ENCODE measurements around the gene NEMP2.
"Not testable (repeated sequence)": the region's sequence is repeated elsewhere in the genome, so short reads cannot be mapped to it uniquely, and the experiment has no call there.

Gene NEMP2

DNA sequence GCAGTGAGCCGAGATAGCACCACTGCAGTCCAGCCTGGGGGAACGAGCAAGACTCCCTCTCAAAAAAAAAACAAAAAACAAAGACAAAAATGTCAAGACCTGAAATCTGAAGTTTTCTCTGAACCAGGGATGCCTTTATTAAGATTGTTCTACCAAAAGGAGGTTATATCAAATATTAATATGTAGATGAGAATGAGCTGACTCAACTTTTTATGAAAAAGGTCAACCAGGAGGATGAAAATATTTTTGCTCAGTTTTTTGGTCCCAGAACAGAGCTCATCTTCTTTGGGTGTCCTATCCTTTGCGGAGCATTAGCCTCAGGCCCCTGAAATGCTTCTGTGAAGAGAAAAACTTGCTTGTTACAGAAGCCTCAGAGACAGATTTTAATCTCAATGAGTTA, 44.0 kb downstream of the NEMP2 start:
- DNase-seq (ENCODE audit: low spot score), result no peak

DNA sequence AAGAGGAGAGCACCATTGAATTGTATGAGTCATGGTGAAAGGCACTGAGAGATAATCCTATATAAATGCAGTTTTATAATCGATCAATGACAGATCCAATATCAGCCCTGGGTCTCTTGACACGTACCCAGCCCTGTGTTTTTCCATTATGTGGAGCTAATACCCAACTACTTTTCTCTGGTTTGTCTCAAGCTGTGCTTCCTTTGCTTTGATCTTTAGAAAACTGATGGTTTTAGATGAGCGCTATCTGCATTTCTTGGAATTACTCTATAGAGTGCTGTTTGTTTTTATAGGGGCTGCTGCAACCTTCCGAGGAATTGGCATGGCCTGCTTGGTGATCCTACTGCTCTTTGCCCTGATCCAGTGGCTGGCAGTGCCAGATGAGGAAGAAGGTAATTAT, 45.0 kb downstream of the NEMP2 start:
- no peak for DNase-seq (ENCODE audit: low spot score)

DNA sequence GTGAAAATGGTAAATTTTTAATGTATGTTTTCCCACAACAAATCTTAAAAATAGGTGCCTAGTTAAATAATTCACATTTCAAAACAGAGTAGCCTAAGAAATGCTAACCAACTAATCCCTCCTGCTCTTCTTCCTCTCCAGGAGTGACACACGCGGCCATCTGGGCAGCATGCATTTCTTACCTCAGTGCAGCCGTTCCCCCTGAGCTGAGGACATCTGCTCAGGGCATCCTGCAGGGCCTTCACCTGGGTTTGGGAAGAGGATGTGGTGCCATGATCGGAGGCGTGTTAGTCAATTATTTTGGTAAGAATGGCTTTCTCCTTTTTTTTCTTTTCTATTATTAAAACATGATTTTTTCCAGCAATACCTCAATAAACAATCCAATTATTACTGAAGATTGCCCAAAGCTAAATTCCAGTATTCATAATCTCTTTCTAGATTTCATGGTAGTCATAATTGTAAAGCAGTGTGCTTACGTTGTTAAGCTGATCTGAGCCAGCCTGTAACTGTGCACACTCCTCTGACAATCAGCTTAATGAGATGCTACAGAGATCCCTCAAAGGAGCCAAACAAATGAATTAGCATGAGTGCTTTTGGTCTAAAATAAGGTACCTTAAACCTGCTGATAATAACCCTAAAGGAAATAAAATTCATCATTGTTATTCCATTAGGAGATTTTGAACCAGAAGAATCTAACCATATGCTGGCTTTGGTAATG, 45.8 kb downstream of the NEMP2 start:
- peak; percentile 81 for DNase-seq (ENCODE audit: low spot score)

DNA sequence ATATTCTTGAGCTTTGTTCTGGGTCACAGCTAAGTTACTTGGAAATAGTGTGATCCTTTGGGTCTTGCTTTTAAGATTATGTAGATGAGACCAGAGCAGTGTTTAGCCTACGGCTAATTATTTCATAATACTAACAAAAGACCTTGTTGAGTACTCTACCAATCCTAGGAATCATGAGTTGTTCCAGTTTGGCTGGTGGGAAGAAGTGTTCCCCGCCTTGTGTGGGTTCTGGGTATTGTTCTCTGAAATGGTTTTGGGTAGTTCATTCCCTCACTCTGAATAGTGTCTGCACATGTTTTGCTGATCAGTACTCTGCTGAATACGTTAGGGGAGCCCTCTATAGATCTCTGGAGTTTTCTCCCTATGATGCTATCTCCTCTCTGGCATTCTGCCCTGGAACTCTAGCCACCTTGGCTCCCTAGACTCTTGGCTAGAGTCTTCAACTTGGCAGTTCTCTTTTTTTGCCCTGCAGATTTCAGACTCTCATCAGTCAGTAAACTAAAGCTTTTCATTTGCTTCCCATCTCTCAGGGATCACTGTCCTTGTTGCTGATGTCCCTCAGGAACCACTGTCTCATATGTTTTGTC, 48.4 kb downstream of the NEMP2 start:
- peak; percentile 85 for DNase-seq (ENCODE audit: low spot score)

DNA sequence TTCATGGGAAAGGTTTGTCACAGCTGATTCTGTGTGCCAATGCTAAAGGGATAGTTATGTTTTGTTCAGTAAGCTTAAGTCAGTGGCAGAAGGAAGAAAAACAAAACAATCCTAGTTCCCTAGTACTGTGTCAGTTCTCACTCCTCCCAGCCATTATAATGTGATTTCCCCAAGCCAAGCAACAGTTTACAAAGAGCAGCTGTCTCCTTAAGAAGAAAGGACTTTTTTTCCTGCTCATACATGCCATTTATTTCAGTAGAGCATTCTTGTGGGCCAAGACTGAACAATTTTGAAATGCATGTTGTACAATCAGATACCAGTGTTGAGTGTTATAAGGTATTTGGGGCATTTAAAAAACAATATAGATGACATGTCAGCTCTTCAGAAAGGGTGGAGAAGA, 52.1 kb downstream of the NEMP2 start:
- no peak for DNase-seq (ENCODE audit: low spot score)

DNA sequence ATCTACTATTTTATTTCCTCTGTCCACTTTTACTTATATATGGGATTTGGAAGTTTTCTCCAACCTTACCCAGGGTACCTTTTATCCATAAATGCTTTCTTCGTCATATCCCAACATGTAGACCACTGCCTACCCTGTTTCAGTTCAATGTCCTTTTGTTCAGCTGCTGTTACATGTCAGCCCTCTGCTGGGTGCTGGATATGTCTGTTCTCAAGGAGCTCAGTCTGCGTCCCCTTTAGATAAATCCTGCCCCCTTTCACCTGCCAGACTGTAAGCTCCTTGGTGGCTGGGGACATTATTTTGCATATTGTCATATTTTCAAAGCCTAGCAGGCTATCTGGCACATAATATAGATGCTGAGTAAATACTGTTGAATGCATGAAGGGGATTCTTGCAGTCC, 53.2 kb downstream of the NEMP2 start:
- peak; percentile 50 for DNase-seq (ENCODE audit: low spot score)

DNA sequence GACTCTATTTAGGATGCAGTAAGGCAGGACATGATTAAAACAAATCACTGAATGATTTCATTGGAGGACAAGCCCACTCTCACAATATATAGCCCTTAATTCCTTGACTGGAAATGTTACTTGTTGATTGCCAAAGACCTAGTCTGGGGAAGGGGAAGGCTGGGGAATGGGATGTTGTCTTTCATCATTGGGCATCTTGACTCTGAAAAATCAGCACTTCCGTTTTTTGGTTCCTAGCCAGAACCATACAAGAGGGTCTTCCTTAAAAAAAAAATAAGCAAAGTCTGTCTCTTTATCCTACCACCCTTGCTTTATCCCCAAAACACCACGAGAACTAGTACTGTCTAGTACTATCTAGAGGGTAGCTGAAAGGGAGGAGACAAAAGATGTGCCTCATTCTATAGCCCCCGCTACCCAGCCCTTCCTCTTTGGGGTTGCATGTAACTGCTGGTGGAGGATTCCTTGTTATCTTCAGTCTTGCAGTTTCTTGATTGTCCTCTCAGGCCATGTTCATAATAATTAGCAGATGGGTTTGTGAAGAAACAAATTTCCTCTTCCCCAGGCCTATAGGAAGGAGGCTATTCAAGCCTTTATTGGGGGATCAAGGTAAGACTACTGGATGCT, 55.8 kb downstream of the NEMP2 start:
- peak; percentile 14 for DNase-seq (ENCODE audit: low spot score)

DNA sequence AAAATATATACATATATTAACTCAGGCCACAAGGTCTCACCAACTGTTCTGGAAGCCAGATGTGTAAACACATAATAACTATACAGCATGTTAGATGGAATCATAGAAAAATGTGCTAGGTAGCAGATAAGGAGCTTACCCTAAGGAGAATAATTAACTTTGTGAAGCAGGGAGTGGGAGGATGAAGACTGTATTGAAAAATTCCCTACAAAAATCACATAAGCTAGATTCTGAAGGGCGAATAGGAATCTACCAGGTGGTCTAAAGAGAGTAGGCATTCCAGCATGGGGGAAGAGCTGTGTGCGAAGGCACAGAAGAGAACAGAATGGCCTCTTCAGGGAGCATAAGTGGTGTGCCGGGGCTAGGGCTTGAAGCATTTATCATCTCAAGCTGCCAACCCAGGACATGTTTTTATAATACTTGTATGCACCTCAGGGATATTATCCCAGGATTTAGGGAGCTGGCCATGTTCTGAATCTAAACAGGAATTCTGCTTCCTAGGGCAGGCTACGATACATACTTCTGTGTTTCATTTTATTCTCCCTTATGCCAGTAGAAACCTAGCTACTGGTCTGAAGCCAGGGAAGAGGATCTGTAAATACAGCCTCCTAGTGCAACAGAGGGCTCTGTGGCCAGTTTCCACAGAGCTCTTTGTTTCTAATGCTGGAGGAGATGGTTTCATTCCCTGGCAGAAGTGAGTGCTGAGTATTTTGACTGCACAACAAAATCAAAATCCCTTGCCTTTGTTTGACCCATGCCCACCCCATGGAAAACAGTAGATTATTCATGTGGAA, 56.7 kb downstream of the NEMP2 start:
- peak; percentile 95 for DNase-seq (ENCODE audit: low spot score)

DNA sequence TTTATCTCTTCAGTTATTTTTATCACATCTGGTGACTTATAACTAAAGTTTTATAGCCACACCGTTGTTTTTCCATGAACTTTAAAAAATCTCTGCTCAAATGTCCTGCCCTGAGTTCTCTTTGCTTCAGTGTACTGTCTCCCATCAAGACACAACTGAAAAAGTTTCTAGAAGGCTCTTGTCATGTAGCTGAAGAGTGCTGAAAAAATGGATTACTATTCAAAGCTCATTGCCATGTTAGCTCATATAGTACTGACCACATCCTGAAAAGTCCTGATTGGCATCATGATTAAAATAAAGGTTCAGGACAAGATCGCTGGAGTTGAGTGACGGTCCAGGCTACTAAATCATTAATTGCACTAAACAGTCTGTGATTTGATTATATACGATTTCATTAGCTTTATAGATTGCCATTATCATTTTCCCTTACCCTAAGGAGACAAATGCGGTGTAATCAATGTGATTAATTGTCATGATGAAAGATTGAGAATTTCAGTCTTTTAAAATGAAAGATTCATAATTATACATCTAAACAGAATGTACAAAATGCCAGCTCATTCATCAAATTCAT, 64.2 kb downstream of the NEMP2 start:
- no peak for DNase-seq (ENCODE audit: low spot score)

DNA sequence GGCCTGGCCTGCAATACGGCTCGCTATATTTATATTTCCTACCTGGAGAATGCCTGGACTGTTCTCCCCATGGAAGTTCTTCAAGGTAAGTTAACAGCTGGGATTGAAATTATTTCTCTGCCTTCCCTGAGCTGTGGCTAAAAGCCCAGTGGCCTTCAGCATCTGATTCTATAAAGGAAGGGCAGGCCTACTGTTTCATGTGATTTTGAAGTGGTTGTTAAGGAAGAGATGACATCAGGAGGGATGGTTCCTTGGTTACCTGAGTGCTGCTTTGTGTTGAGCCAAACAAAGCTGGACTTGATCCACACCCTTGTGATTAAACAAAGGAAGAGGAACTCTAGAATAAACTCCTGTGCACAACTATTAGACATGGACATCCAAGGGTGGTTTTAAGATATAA, 64.8 kb downstream of the NEMP2 start:
- peak; percentile 55 for DNase-seq (ENCODE audit: low spot score)

DNA sequence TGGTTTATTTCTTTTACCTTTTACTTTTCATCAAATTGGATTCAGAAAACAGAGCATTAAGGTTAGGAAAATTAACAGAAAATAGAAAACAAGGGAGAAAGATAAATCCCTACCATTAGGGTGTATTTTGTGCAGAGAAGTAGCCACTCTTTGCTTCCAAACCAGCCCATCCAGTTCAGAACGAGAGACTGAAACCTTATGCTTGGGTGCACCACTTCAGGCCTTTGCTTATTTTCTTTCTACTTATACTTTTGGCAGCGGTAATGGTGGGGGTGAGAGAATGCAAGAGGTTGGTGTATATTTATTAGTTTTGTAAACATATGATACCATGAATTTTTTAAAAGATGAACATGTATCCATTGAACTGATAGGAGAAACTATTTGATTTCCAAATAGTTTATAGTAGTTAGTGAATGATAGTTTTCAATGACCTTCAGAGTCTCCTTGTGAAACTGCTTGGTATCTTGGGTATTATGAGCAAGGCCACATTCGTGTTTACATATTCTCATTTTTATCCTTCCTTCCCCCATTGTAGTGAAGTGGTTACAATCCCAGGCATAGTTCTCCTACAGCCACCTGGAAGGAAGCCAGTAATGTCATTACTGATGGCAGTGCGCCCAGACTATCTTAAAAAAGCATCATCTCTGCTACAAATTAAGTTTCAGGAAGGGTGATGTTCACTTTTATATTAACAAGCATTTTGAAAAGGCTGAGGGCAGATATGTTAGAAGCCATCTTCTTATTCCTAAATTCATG, 65.5 kb downstream of the NEMP2 start:
- peak; percentile 94 for DNase-seq (ENCODE audit: low spot score)

DNA sequence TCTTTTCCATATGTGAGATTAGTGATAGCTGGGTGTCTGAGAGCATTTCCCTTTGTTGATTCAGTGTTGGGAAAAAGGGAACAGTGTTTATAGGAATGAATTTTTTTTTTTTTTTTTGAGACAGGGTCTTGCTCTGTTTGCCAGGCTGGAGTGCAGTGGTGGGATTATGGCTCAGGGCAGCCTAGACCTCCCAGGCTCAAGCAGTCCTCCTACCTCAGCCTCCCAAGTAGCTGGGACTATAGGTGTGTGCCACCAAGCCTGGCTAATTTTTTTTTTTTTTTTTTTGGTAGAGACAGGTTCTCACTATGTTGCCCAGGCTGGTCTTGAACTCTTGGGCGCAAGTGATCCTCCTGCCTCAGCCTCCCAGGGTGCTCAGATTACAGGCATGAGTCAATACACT, 66.2 kb downstream of the NEMP2 start:
- DNase-seq (ENCODE audit: low spot score), result not testable (repeated sequence)

DNA sequence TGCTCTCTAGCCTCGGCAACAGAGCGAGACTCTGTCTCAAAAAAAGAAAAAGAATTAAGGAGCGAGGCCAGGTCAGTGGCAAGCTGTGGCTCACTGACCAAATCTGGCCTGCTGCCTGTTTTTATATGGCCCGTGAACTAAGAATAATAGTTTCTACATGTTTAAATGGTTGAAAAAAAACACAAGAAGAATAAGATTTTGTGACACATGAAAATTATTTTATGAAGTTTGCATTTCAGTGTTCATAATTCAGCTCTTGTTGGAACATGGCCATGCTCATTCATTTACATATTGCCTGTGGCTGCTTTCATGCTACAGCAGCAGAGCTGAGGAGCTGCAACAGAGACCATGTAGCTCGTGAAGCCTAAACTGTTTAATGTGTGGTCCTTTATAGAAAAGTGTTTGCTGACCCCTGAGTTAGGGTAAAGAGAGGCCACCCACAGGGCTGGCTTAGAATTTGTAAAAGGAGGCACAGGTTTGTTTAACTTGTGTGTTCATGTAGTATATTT, 66.9 kb downstream of the NEMP2 start:
- DNase-seq (ENCODE audit: low spot score), result peak; percentile 70

DNA sequence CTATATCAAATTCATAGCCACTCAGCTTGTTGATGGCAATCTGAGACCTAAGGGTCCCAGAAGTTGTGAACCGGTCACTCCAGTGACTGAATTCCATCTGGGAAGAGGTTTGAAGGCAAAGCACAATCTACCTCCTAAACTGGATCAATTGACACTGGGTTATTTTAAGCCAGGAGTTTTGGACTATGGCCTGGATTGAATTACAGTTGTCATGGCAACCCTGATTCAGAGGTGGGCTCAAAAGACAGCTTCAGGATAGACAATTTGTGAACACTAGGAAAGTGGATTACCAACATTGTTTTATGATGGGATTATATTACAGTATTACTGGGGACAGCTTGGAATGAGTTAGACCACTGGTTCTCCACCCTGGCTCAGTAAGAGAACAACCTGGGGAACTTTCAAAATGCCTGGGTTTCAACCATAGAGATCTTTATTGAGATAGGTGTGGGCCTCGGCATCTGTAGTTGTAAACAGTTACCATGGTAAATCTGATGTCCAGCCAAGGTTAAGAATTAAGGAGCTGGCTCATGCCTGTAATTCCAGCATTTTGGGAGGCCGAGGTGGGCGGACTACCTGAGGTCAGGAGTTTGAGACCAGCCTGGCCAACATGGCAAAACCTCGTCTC, 67.6 kb downstream of the NEMP2 start:
- DNase-seq (ENCODE audit: low spot score), result no peak

DNA sequence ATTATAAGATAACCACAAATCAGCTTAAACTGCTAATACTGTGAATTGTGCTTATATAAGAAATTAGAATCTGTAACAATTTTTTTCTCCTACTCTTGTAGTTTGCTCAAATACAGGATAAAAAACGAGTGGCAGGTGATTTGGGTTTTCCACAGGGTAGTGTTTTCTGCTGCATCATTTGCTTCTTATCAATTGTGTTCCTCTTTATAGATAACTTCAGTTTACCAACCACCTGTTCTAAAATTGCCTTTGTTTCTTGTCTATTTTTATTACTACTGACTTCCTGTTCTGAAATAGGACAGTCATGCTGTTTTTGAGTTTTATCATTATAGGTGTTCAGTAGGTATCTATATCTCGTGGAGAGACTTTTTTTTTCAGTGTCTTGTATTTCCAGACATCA, 69.5 kb downstream of the NEMP2 start:
- DNase-seq (ENCODE audit: low spot score), result no peak

DNA sequence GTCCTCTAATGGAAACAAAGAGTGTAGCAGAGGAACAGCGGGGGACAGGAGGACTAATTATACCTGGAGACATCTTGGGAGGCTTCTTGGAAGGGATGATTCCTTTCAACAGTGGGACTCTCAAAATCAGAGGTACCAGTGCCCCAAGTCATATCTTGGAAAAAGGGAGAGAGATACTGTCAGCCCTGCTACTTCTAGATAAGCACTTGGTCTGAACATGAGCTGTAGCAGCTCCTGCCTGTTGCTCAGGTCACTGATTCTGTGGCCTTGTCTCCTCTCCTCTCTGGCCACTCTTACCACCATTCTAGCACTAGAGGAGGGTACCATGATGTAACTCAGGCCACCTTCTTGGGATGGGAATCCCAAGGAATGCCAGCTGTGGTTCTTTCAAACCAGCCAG, 71.9 kb downstream of the NEMP2 start:
- DNase-seq (ENCODE audit: low spot score), result no peak

DNA sequence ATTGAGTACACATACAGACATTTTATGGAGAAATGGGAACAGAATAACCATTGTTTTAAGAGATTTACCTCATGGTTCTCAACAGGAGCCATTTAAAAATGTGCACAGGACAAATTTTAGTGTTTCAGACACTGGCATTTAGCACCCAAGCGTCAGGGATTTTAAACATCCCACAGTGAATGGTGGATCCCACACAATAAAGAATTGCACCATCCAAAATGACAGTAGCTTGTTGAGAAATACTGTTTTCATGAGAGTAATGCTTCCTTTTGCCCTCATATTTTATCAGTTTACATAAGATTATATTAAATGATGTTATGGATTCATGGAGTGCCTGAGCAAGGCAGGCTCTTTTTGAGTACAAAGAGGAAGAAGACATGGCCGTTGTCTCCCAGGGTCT, 72.3 kb downstream of the NEMP2 start:
- no peak for DNase-seq (ENCODE audit: low spot score)

DNA sequence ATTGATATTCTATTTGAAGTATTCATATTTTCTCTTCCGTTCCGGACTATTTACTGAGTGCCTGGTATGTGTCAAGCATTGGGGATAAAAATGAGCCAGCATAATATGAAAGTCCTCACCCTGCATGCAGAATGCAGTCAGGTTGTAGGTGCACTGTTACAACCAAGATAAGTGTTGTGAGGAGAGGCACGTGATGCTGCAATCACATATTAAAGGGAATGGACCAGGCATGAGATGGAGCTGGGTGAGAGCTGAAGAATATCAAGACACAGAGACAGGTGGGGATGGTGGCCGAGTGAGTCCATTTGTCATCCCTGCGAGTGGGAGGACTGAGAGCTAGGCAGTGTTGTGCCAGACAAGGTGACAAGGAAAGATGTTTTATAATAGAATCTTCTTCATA, 74.0 kb downstream of the NEMP2 start:
- no peak for DNase-seq (ENCODE audit: low spot score)

DNA sequence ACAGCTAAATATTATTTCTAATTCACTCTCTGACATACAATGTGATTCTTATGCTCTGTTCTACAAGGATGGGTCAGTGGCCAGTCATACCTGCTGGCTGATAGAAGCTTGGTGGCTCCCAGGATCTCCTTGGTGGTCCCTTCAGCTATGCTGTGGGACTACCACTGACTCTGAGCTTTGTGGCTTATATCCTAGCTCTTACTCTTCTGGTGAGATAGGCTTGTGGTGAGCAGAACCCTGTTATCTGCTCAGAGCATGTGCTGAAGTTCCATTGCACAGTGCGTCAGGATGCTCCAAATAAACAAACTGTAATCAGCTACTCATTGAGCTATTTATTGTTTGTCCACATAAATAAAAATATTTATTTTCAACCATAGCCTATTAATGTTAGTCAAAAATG, 74.6 kb downstream of the NEMP2 start:
- DNase-seq (ENCODE audit: low spot score), result no peak

DNA sequence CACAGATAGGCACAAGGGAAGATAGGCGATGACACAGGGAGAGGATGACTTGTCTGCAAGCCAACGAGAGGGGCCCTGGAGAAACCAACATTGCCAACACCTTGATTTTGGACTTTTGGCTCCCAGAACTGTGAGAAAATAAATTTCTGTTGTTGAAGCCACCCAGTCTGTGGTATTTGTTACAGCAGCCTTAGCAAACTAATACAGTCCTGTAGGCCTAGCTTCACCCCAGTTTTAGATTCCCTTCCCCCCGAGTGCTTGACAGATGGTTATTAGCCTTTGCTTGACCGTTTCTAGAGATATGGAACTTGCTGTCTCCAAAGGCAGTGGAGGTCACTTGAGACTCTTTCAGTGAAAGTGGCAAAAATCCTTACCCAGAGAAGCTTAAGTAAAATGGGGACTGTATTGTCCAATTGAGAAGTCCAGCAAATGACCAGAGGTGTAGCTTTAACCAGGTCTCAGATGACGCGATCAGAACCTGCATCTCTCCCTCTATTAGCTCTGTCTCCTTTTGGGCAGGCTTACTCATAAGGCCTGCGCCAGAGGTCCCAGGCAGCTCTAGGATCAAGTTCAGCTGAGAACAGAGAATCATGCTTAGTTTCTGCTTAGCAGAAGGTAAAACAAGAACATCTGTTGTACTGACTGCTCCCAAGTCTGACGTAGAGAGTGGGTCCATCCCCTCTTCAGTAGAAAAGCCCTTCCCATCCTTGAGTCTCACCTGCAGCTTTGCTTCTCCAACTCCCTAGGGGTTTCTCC, 76.0 kb downstream of the NEMP2 start:
- DNase-seq (ENCODE audit: low spot score), result no peak

Data from cerebellar cortex (tissue), 1 donor.